Stomach (tissue), 9 donors: ENCODE measurements around the gene UBE2V1. TPM values are rescaled to one million over a fixed set of nuclear protein-coding genes. Genes with fewer than 3 reads are reported as not detected.
A peak's percentile ranks its signal among the peaks of the same experiment; 100 is the strongest.

Experiments
- DNase-seq, 2 donors: peaks; one replicate each; pipeline versions ENCODE4 v3.0.0 to v3.0.0-alpha.2; 2013 to 2019
- H3K27ac ChIP-seq, 5 donors: fragments of 200-600 bp in 4 of 5; sonication (generic) in 4 of 5; one replicate each; pipeline ENCODE4 v1.5.1; 2013 to 2019; ENCODE audit warnings: mild to moderate bottlenecking in 1 of 5, moderate library complexity in 1 of 5
- H3K27me3 ChIP-seq, 3 donors: fragments of 200-600 bp; sonication (generic); one replicate each; pipeline ENCODE4 v1.5.1; 2017 to 2019; ENCODE audit warnings: mixed run types in 1 of 3
- H3K36me3 ChIP-seq, 4 donors: fragments of 200-600 bp; sonication (generic); 1 replicate in 3 of 4; 2 replicates in 1 of 4; pipeline ENCODE4 v1.5.1; 2016 to 2019
- H3K4me1 ChIP-seq, 4 donors: fragments of 200-600 bp; sonication (generic); one replicate each; pipeline ENCODE4 v1.5.1; 2016 to 2019
- H3K4me3 ChIP-seq, 4 donors: fragments of 200-600 bp; sonication (generic) in 3 of 4; one replicate each; pipeline ENCODE4 v1.5.1; 2016 to 2019; ENCODE audit warnings: mild to moderate bottlenecking in 1 of 4
- H3K9me3 ChIP-seq, 4 donors: fragments of 200-600 bp; sonication (generic); one replicate each; pipeline ENCODE4 v1.5.1; 2016 to 2019
- CTCF ChIP-seq, 7 experiments: fragments of 450-650 bp in 4 of 7; fragments of 200-600 bp in 3 of 7; sonication (generic) in 3 of 7; IDR thresholded peaks; one replicate each; pipeline ENCODE4 v1.5.1; 2016 to 2019; ENCODE audit warnings: antibody characterized with exemption in 7 of 7, control low read depth in 2 of 7, mild to moderate bottlenecking in 1 of 7
- EP300 ChIP-seq: sonication (generic); formaldehyde crosslinking; IDR thresholded peaks from one replicate; pipeline ENCODE4 v1.6.1; 2017; ENCODE audit warnings: antibody characterized with exemption
- POLR2A ChIP-seq, 4 donors: fragments of 450-650 bp; IDR thresholded peaks; one replicate each; pipeline ENCODE4 v1.6.1; 2016; ENCODE audit warnings: antibody characterized with exemption in 4 of 4, control low read depth in 2 of 4, mild to moderate bottlenecking in 1 of 4, moderate library complexity in 1 of 4
- POLR2AphosphoS5 ChIP-seq, 3 donors: sonication (generic); formaldehyde crosslinking; IDR thresholded peaks; one replicate each; pipeline ENCODE4 v1.6.1; 2016; ENCODE audit warnings: antibody characterized with exemption in 3 of 3
- WGBS, 5 donors: extraction: QIAGEN DNeasy Blood & Tissue Kit in 3 of 5; methylation state at CpG; one replicate each; pipeline versions ENCODE4 v1.1.5 to v1.1.7; 2013 to 2018; 5-methylcytosine and 5-hydroxymethylcytosine counted together
- intact Hi-C: fragments of 100-400 bp; cut with DNase I; formaldehyde crosslinking; loops from one replicate; pipeline ENCODE4 v1.15.1; 2023; ENCODE audit warnings: low total_unique reads
- polyA plus RNA-seq, 3 donors: library from polyadenylated mRNA; stranded (reverse); fragments of 200-250 nt; gene quantifications; one replicate each; pipeline ENCODE4 v1.2.3, GENCODE V29; 2013
- total RNA-seq, 5 donors: library from RNA; depleted of rRNA; stranded (reverse); fragments of >200 nt; gene quantifications; one replicate each; pipeline versions ENCODE4 v1.1.0 to v1.2.3, GENCODE V29; 2014 to 2016
- donor health status: healthy with polysubstance abuse.
- donor health status: Bipolar disorder and iron deficiency.
- donor health status: healthy.

The UBE2V1 gene
- total and polyA plus RNA-seq, 8 donors = 52.6 to 111 (median 72.5) TPM

DNA sequence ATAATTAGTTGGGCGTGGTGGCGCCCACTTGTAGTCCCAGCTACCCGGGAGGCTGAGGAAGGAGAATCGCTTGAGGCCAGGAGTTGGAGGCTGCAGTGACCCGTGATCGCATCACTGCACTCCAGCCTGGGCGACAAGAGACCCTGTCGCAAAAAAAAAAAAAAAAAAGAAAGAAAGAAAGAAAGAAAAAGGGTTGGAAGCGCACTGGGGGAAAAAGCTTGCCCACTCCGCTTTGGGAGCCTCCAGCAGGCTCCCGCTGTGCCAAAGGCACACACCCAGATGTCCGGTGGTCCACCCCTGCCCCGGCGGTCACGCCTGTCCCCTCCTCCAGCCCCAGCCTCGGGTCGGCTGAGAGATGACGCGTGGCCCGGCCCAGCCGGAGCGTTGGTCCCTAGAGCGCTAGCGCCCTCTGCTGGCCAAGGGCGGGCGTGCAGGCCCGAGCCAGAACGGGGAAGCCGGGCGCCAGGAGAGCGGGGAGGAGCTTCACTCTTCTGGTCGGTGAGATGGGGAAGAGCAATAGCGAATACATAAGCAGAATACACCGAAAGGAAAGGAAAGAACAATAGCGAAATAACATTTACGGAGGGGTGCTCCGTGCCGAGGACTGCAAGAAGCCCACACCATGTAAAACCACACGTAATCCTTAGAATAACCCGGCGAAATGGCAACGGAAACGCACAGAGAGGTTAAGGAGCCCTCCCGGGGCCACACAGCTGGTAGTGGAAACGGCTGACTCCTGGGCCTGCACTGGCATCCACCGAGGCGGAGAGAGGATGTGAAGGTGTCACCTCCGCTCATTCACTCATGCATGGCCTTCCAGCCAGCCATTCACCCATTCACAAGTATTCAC is 41.7 kb downstream of the UBE2V1 start:
- intact Hi-C loops = no loop called here
- Histone ChIP-seq H3K27ac (peak overlapping the region in 1 of 5 donors; percentile 16), H3K9me3 (no peaks in the 10 kb centered on the region), H3K27me3 (no peaks in the 10 kb centered on the region), H3K36me3 (no peaks in the 10 kb centered on the region), H3K4me3 (peak overlapping the region; percentile 30 to 41 (median 36)), H3K4me1 (peaks cover 4 to 23% (median 16%) of the 10 kb centered on the region in 4 donors)
- peak; percentile 95 to 96 for DNase-seq
- 11 to 13% (median 12%) methylated on average over 45 to 48 of the region's 48 CpGs for WGBS, 5 donors
- peak; percentile 23 to 89 (median 30) for TF ChIP-seq POLR2AphosphoS5 (IDR thresholded peaks at IDR 0.05)
- TF ChIP-seq EP300 = no peak
- TF ChIP-seq POLR2A (IDR thresholded peaks at IDR 0.05) = no peak
- peak in 6 of 7 experiments; percentile 98 to 100 (median 100) for TF ChIP-seq CTCF (IDR thresholded peaks at IDR 0.05)

GRCh38 chr20:50070361-50070760 is 42.6 kb downstream of the UBE2V1 start:
- no peak for TF ChIP-seq CTCF (IDR thresholded peaks at IDR 0.05)
- TF ChIP-seq EP300 = no peak
- no peak for TF ChIP-seq POLR2A (IDR thresholded peaks at IDR 0.05)
- TF ChIP-seq POLR2AphosphoS5 (IDR thresholded peaks at IDR 0.05) = no peak
- intact Hi-C loops = no loop called here
- H3K27me3 ChIP-seq = no peaks in the 10 kb centered on the region
- no peaks in the 10 kb centered on the region for H3K9me3 ChIP-seq
- H3K4me1 ChIP-seq = peaks cover 4 to 16% (median 11%) of the 10 kb centered on the region in 4 donors
- no peak for DNase-seq
- 91 to 97% (median 95%) methylated on average over 7 of the region's 7 CpGs for WGBS, 5 donors
- H3K36me3 ChIP-seq = no peaks in the 10 kb centered on the region
- no peak overlapping the region for H3K4me3 ChIP-seq
- no peak overlapping the region for H3K27ac ChIP-seq

- no peaks in the 10 kb centered on the region for H3K27me3 ChIP-seq
- intact Hi-C loops = loop anchor here (5.0 kb wide), 1 partner anchor 86 kb away; the partner anchor contains the start of gene SNAI1
- no peaks in the 10 kb centered on the region for H3K9me3 ChIP-seq
- H3K36me3 ChIP-seq = no peaks in the 10 kb centered on the region
- H3K4me1 ChIP-seq = peaks cover 4 to 11% (median 9%) of the 10 kb centered on the region in 4 donors
- no peak overlapping the region for H3K27ac ChIP-seq
- no peak for DNase-seq
- 69 to 73% (median 71%) methylated on average over 11 of the region's 11 CpGs for WGBS, 5 donors
- H3K4me3 ChIP-seq = no peak overlapping the region
- TF ChIP-seq CTCF (IDR thresholded peaks at IDR 0.05) (no peak), EP300 (no peak)
Measured at GRCh38 chr20:50068041-50068651, 44.8 kb downstream of the UBE2V1 start.

- H3K4me3 ChIP-seq = no peak overlapping the region
- intact Hi-C loops = loop anchor here (5.0 kb wide), 1 partner anchor 85 kb away; the partner anchor contains the start of gene SNAI1
- H3K4me1 ChIP-seq = peaks cover 4 to 11% (median 9%) of the 10 kb centered on the region in 4 donors
- H3K36me3 ChIP-seq = no peaks in the 10 kb centered on the region
- no peak for DNase-seq
- no peaks in the 10 kb centered on the region for H3K27me3 ChIP-seq
- H3K27ac ChIP-seq = no peak overlapping the region
- TF ChIP-seq POLR2A (IDR thresholded peaks at IDR 0.05) = no peak
- TF ChIP-seq POLR2AphosphoS5 (IDR thresholded peaks at IDR 0.05) = no peak
- no peak for TF ChIP-seq CTCF (IDR thresholded peaks at IDR 0.05)
- no peak for TF ChIP-seq EP300
- no peaks in the 10 kb centered on the region for H3K9me3 ChIP-seq
- WGBS, 5 donors = 81 to 94% (median 91%) methylated on average over 2 of the region's 2 CpGs
Measured at GRCh38 chr20:50067461-50067860, 45.5 kb downstream of the UBE2V1 start.
